GM15510 (cell line): ENCODE results near the gene HS6ST2.

ENCODE experiments used
- POLR2A ChIP-seq: IDR thresholded peaks from 3 replicates; pipeline ENCODE4 v1.6.1; 2011; ENCODE audit warnings: borderline replicate concordance; ENCODE audit not compliant: insufficient read length; ENCODE audit errors: extremely low read depth

Gene HS6ST2

GRCh38 chrX:132718431-132718958 lies 239.9 kb downstream of the HS6ST2 start:
- no peak for TF ChIP-seq POLR2A

GRCh38 chrX:132716006-132716405 lies 242.4 kb downstream of the HS6ST2 start:
- TF ChIP-seq POLR2A: no peak

DNA sequence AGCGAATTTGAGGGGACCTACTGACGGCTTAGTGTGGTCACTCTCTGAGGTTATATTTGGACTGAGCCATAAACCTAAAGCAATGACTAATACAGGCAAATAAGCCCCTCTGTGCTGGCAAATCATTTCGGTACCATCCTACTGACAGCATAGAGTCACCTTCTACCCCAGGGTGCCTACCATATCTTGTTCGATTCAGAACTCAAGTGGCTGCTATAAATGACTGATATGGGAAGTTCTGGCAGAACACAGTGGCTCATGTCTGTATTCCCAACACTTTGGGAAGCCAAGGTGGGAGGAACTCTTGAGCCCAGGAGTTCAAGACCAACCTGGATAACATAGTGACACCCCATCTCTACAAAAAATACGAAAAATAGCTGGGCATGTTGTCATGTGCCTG lies 243.5 kb downstream of the HS6ST2 start:
- no peak for TF ChIP-seq POLR2A

DNA sequence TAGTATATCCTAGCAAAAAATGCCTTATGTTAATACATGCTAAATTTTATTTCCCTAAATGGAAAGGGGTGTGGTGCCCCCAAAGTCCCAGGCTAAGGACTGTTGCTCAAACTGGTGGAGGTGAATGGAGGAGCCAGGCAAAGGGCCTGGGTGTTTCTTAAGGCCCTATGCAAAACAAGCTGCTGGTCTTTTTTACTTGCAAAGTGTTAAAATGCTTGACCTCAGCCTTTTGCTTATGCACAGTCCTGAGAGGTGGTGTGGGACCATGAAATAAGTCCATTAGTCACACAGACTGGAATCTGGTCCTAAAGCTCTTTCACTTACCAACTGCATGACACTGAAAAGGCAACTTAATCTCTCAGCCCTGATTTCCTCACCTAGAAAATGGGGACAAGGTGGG lies 246.1 kb downstream of the HS6ST2 start:
- TF ChIP-seq POLR2A: no peak

GRCh38 chrX:132710656-132711155 lies 247.7 kb downstream of the HS6ST2 start:
- no peak for TF ChIP-seq POLR2A

- TF ChIP-seq POLR2A: no peak
Observed at GRCh38 chrX:132708529-132708928, 249.9 kb downstream of the HS6ST2 start.

DNA sequence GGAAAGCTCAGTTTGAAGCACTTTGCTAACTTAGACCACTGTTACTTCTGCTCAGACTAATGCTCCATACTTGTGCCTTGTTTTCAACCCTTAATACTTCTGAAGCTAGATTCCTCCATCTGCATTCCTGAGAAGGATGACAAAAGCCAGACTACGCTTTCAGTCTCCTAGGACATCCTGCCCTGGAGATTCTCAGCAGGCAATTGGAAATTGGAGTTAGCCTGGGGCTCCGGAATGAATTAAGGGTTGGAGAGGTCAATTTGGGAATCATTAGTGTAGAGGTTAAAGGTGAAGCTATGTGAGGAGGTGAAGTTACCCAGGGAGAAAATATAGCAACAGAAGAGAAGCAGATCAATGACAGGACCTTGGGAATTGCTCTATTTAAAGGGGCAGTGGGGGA lies 253.7 kb downstream of the HS6ST2 start:
- no peak for TF ChIP-seq POLR2A

DNA sequence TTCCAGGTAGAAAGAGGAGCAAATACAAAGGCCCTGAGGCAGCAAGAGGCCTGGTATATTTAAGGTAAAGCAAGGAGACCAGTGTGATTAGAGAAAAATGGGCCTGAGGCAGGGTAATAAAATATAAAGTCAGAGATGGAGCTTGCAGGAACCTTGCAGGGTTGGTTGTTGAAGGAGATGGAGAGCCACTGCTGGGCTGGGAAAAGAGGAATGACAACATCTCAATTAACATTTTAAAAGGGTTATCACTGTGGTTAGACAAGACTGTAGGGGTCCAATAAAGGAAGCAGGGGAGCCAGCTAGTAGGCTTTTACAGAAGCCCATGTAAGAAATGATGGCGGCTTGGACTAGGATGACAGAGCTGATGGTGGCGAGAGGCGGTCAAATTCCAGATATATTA lies 264.0 kb downstream of the HS6ST2 start:
- no peak for TF ChIP-seq POLR2A

DNA sequence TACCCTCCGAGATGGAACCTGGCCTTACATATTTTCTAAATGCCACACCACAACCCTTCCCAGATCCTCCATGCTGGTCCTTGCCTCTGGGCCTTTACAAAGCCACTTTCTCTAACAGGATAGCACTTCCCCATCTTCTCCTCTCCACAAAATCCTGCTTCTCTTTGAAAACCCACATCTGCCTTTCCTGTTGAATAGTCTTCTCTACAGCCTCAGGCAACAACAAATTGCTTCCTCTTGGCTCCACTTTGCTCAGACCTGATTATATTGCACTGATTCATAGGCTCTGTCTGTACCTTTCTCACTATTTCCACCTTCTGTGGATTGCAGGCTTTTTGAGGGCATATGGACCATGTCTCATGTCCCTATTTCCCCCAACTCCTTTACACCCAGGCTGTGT lies 265.9 kb downstream of the HS6ST2 start:
- TF ChIP-seq POLR2A: no peak

DNA sequence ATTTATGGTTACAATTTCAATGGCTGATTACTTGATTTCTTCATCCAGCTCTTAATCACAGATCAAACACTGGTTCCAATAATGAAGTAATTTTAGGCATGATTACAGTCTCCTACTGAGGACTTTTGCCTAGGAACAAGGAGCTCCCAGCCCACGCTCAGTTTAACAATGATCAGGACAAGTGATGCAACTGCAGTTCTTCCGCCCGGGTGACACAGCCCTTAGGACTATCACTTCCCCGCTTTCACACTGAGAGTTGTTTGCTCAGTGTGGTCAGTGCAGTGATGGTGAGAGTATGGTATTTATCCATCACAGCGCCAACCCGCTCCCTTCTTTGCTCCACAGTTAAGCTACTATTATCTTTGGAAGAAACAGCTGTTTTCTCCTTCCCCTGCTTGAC lies 266.4 kb downstream of the HS6ST2 start:
- TF ChIP-seq POLR2A: no peak

DNA sequence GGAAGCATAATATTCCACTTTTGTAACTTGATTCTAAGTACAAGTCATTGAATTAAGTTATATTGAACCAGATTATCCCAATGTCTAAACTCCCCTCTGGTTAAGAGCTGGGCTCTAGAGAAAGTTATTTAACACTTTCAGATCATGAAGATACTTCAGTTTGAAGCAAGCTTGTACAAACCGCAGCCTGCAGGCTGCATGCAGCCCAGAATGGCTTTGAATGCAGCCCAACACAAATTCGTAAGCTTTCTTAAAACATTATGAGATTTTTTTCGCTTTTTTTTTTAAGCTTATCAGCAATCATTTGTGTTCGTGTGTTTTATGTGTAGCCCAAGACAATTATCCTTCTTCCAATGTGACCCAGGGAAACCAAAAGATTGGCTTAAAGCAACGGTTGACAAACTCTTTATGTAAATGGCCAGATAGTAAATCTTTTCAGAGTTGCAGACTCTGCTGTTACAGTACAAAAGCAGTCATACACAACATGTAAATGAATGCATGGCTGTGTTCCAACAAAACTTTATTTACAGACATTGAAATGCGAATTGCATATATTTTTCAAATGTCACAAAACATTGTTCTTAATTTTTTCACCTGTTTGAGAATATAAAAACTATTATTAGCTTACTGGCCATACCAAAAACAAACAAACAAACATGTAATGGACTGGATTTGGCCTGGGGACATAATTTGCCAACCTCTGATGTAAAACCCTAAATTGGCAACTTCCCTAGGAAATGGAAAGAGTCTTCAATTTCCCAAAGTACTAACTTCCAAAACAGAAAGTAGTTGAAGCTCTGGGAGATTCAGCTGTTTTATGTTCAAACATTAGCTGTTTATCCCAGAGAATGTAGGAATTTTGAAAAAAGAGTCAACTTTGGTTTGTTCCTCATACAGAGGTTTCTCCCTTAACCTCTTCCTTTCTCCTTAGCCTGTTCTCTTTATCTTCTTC lies 268.5 kb downstream of the HS6ST2 start:
- TF ChIP-seq POLR2A: no peak

DNA sequence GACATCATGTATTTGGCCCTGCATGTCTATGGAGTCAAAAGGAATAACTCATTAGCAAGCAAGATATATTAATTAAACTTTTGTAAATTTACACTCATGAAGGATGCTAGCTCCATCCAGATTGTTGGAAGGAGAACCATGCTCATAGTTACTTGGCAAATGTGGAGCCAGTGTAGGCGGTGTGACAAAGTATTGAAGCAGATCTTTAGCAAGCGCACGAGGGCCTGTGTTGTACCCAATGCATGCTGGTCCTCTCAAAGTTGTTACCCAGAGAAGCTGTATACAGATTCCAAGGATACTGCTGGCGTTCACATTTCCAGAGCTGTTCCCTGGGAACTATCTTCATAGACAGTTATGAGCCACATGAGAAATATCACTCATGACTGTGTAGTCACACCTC lies 273.2 kb downstream of the HS6ST2 start:
- TF ChIP-seq POLR2A: no peak

GRCh38 chrX:132677233-132677716 lies 281.2 kb downstream of the HS6ST2 start:
- TF ChIP-seq POLR2A: no peak

DNA sequence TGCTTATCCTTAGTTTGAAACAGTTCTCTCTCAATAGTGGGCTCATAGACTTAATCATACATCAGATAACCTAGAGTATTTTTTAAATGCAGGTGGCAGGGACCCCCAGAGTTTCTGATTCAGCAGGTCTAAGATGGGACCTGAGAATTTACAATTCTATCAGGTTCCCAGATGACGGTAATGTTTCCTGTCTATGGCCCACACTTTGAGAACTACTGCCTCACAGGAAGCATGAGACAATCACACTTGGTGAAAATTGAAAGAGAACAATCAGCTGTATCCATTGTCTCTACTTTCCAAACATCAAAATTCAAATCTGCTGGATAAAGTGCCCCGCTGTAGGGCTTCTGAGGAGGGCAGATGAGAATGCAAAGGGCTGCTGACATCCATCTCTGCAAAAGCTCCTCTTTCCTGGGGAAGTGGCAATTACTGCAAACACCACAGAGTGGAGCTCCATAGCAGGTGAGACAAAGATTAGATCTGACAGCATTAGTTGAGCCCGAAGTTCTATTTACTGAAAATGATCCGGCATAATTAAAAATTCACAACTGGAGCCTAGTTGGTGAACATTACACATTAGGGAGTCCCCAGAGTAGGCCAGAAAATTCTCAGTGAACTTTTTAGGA lies 281.8 kb downstream of the HS6ST2 start:
- no peak for TF ChIP-seq POLR2A

DNA sequence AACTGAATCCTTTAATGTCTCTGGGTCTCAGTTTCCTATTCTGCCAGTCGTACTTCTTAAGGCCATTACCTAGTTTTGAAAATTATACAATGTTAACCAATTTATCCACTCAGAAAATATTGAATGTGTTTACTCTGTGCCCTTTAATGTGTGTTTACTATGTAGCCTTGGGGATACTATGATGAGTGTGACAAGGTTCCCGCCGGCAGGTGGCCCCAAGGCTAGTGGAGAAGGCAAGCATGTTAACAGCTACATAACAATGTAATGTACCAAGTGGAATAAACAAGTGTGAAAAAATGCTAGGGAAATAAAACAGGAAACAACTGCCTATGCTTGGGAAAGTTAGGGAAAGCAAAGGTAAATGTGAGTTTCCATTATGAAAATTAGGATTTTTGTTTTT lies 282.3 kb downstream of the HS6ST2 start:
- no peak for TF ChIP-seq POLR2A
